HPDE6-E6E7 (cell line): ENCODE measurements around the gene ZSWIM5.
A peak's percentile ranks its signal among the peaks of the same experiment; 100 is the strongest.
"Not testable (repeated sequence)": the region's sequence is repeated elsewhere in the genome, so short reads cannot be mapped to it uniquely, and the experiment has no call there.

Experiments used
- DNase-seq: peaks from one replicate; pipeline ENCODE4 v3.0.0; 2011; ENCODE audit warnings: missing footprints; ENCODE audit errors: extremely low spot score

ZSWIM5 gene

GRCh38 chr1:45205910-45206721, at the start of gene ZSWIM5:
Gene ZSWIM5, minus strand, starts transcription at chr1:45206605. Its CDS starts 255 bp downstream, at chr1:45206350.
- DNase-seq, result peak; percentile 31

- no peak for DNase-seq
Observed at GRCh38 chr1:45254490-45254889, 48.1 kb upstream of the ZSWIM5 start.

GRCh38 chr1:45250544-45250943, 44.1 kb upstream of the ZSWIM5 start:
- no peak for DNase-seq

- DNase-seq, result not testable (repeated sequence)
Observed at GRCh38 chr1:45248004-45248403, 41.6 kb upstream of the ZSWIM5 start.

GRCh38 chr1:45246760-45247159, 40.4 kb upstream of the ZSWIM5 start:
- DNase-seq, result peak; percentile 8

GRCh38 chr1:45246359-45246758, 40.0 kb upstream of the ZSWIM5 start:
- not testable (repeated sequence) for DNase-seq

- no peak for DNase-seq
Observed at GRCh38 chr1:45244660-45245059, 38.3 kb upstream of the ZSWIM5 start.

- DNase-seq, result no peak
Observed at GRCh38 chr1:45243476-45244343, 37.3 kb upstream of the ZSWIM5 start.

- no peak for DNase-seq
Observed at GRCh38 chr1:45238846-45239245, 32.4 kb upstream of the ZSWIM5 start.

GRCh38 chr1:45236136-45236535, 29.7 kb upstream of the ZSWIM5 start:
- no peak for DNase-seq

GRCh38 chr1:45230537-45230936, 24.1 kb upstream of the ZSWIM5 start:
- peak; percentile 39 for DNase-seq

GRCh38 chr1:45225598-45225997, 19.2 kb upstream of the ZSWIM5 start:
- DNase-seq, result no peak

- not testable (repeated sequence) for DNase-seq
Observed at GRCh38 chr1:45223710-45224109, 17.3 kb upstream of the ZSWIM5 start.

- peak; percentile 25 for DNase-seq
Observed at GRCh38 chr1:45221716-45222115, 15.3 kb upstream of the ZSWIM5 start.

- no peak for DNase-seq
Observed at GRCh38 chr1:45216861-45217260, 10.5 kb upstream of the ZSWIM5 start.

- no peak for DNase-seq
Observed at GRCh38 chr1:45216200-45216541, 9.8 kb upstream of the ZSWIM5 start.

- DNase-seq, result no peak
Observed at GRCh38 chr1:45215485-45216199, 9.2 kb upstream of the ZSWIM5 start.

- no peak for DNase-seq
Observed at GRCh38 chr1:45213892-45214291, 7.5 kb upstream of the ZSWIM5 start.

GRCh38 chr1:45211076-45211475, 4.7 kb upstream of the ZSWIM5 start:
- DNase-seq, result no peak

- no peak for DNase-seq
Observed at GRCh38 chr1:45206808-45207623, 611 bp upstream of the ZSWIM5 start.
